Astrocyte (in vitro differentiated cells and primary cell): ENCODE data around the gene WFDC6. TPM values are rescaled to one million over a fixed set of nuclear protein-coding genes. Genes with fewer than 3 reads are reported as not detected.

ENCODE experiments used
- DNase-seq: peaks from one replicate; pipeline ENCODE4 v3.0.0-alpha.2; 2010; ENCODE audit warnings: low read depth
- FAIRE-seq: peaks from 2 replicates; lab custom pipeline; 2011; peaks lifted over from hg19 to GRCh38; lab: Jason Lieb, UNC
- H2AFZ ChIP-seq: 2 replicates; pipeline ENCODE4 v1.6.0; 2012; ENCODE audit warnings: low read depth, low read length, inconsistent platforms
- H3K27ac ChIP-seq: 2 replicates; pipeline ENCODE4 v1.5.1; 2011; ENCODE audit warnings: low read depth, low read length, inconsistent platforms
- H3K27me3 ChIP-seq: 2 replicates; pipeline ENCODE4 v1.6.0; 2011; ENCODE audit warnings: low read length, inconsistent platforms; ENCODE audit not compliant: insufficient read depth
- H3K36me3 ChIP-seq: 2 replicates; pipeline ENCODE4 v1.5.1; 2011; ENCODE audit warnings: low read length, inconsistent platforms; ENCODE audit not compliant: insufficient read depth
- H3K4me1 ChIP-seq: 2 replicates; pipeline ENCODE4 v1.5.1; 2011; ENCODE audit warnings: low read length, inconsistent platforms; ENCODE audit not compliant: insufficient read depth
- H3K4me2 ChIP-seq: 2 replicates; pipeline ENCODE4 v1.6.0; 2012; ENCODE audit warnings: low read length, inconsistent platforms
- H3K4me3 ChIP-seq: 2 replicates; pipeline ENCODE4 v1.5.1; 2011; ENCODE audit warnings: low read depth, mild to moderate bottlenecking, low read length, inconsistent platforms; ENCODE audit not compliant: insufficient read depth
- H3K79me2 ChIP-seq: 2 replicates; pipeline ENCODE4 v1.6.0; 2012; ENCODE audit warnings: mild to moderate bottlenecking, low read length, inconsistent platforms; ENCODE audit not compliant: insufficient read depth
- H3K9ac ChIP-seq: 2 replicates; pipeline ENCODE4 v1.6.0; 2012; ENCODE audit warnings: mild to moderate bottlenecking, low read length, inconsistent platforms
- H3K9me3 ChIP-seq: 2 replicates; pipeline ENCODE4 v1.5.1; 2012; ENCODE audit warnings: low read depth, mild to moderate bottlenecking, low read length, inconsistent platforms; ENCODE audit not compliant: insufficient read depth
- H4K20me1 ChIP-seq: 2 replicates; pipeline ENCODE4 v1.6.0; 2012; ENCODE audit warnings: low read length, inconsistent platforms; ENCODE audit not compliant: insufficient read depth
- H3K27ac Mint-ChIP-seq: one replicate; pipeline ENCODE4 v1.8.0; 2021; ENCODE audit warnings: mild to moderate bottlenecking, mixed read lengths; ENCODE audit not compliant: unreplicated experiment
- H3K27me3 Mint-ChIP-seq: one replicate; pipeline ENCODE4 v1.8.0; 2021; ENCODE audit warnings: low read depth, mixed read lengths; ENCODE audit not compliant: unreplicated experiment
- H3K36me3 Mint-ChIP-seq: one replicate; pipeline ENCODE4 v1.8.0; 2021; ENCODE audit warnings: low read depth, mixed read lengths; ENCODE audit not compliant: unreplicated experiment
- H3K4me1 Mint-ChIP-seq: one replicate; pipeline ENCODE4 v1.8.0; 2021; ENCODE audit warnings: low read depth, mixed read lengths; ENCODE audit not compliant: unreplicated experiment
- H3K4me3 Mint-ChIP-seq: one replicate; pipeline ENCODE4 v1.8.0; 2021; ENCODE audit warnings: mild to moderate bottlenecking, moderate library complexity, mixed read lengths; ENCODE audit not compliant: unreplicated experiment
- H3K9me3 Mint-ChIP-seq: one replicate; pipeline ENCODE4 v1.8.0; 2021; ENCODE audit warnings: mild to moderate bottlenecking, mixed read lengths; ENCODE audit not compliant: unreplicated experiment
- CTCF ChIP-seq: IDR thresholded peaks from 2 replicates; pipeline ENCODE4 v1.5.1; 2011; ENCODE audit warnings: low read depth, mild to moderate bottlenecking, inconsistent platforms, low read length, moderate library complexity; ENCODE audit not compliant: insufficient read depth
- EZH2 ChIP-seq: IDR thresholded peaks from 2 replicates; pipeline ENCODE4 v1.6.1; 2012; ENCODE audit warnings: mild to moderate bottlenecking, low read length, inconsistent platforms; ENCODE audit not compliant: insufficient read depth
- total RNA-seq: library from RNA; stranded (reverse); gene quantifications from 2 replicates; pipeline ENCODE4 v1.2.1, GENCODE V29; 2021

Gene WFDC6
- total RNA-seq, 1 donor from 2014 or later, result not detected

- Histone ChIP-seq H3K9ac (no peak within 1 kb of the TSS), H3K27ac (no peak within 1 kb of the TSS), H3K36me3 (no peaks in the 10 kb centered on the region), H3K27me3 (peaks cover 8% of the 10 kb centered on the region), H3K79me2 (no peaks in the 10 kb centered on the region), H3K4me3 (no peak within 1 kb of the TSS), H3K4me2 (no peak within 1 kb of the TSS), H4K20me1 (no peaks in the 10 kb centered on the region), H2AFZ (no peak within 1 kb of the TSS), H3K4me1 (no peaks in the 10 kb centered on the region), H3K9me3 (no peaks in the 10 kb centered on the region)
- peaks cover 3% of the 10 kb centered on the region for H3K9me3 Mint-ChIP-seq
- no peaks in the 10 kb centered on the region for H3K4me1 Mint-ChIP-seq
- peaks cover 17% of the 10 kb centered on the region for H3K27me3 Mint-ChIP-seq
- H3K36me3 Mint-ChIP-seq, result no peaks in the 10 kb centered on the region
- H3K27ac Mint-ChIP-seq, result no peak within 1 kb of the TSS
- FAIRE-seq (no peak), DNase-seq (no peak)
- no peak within 1 kb of the TSS for H3K4me3 Mint-ChIP-seq
- TF ChIP-seq EZH2 (no peak), CTCF (no peak)
Observed at GRCh38 chr20:45547206-45547770, 8.0 kb upstream of the WFDC6 start, which contains the start of gene EPPIN. TSS of gene EPPIN (minus strand) at chr20:45547401. CDS start at chr20:45547357, 44 bp downstream.

- Histone ChIP-seq H3K4me1 (no peaks in the 10 kb centered on the region), H3K4me3 (no peak overlapping the region), H3K27ac (no peak overlapping the region), H3K4me2 (no peak overlapping the region), H3K79me2 (no peaks in the 10 kb centered on the region), H3K9me3 (no peaks in the 10 kb centered on the region), H4K20me1 (no peaks in the 10 kb centered on the region), H3K27me3 (peaks cover 9% of the 10 kb centered on the region), H3K9ac (no peak overlapping the region), H3K36me3 (no peaks in the 10 kb centered on the region), H2AFZ (no peak overlapping the region)
- TF ChIP-seq CTCF (peak; percentile 43), EZH2 (no peak)
- Mint-ChIP-seq H3K27ac (no peak overlapping the region), H3K4me1 (no peaks in the 10 kb centered on the region), H3K36me3 (no peaks in the 10 kb centered on the region), H3K9me3 (peaks cover 5% of the 10 kb centered on the region), H3K27me3 (peaks cover 17% of the 10 kb centered on the region), H3K4me3 (no peak overlapping the region)
- DNase-seq, result peak; percentile 2
- FAIRE-seq, result no peak
Observed at GRCh38 chr20:45545754-45546453, 6.6 kb upstream of the WFDC6 start.

- Histone ChIP-seq H3K36me3 (no peaks in the 10 kb centered on the region), H3K9ac (no peak overlapping the region), H3K4me3 (no peak overlapping the region), H3K4me1 (no peaks in the 10 kb centered on the region), H3K9me3 (no peaks in the 10 kb centered on the region), H2AFZ (no peak overlapping the region), H3K4me2 (no peak overlapping the region), H3K79me2 (no peaks in the 10 kb centered on the region), H3K27ac (no peak overlapping the region), H4K20me1 (no peaks in the 10 kb centered on the region), H3K27me3 (peaks cover 10% of the 10 kb centered on the region)
- Mint-ChIP-seq H3K27me3 (peaks cover 20% of the 10 kb centered on the region), H3K4me1 (no peaks in the 10 kb centered on the region), H3K9me3 (peaks cover 5% of the 10 kb centered on the region), H3K4me3 (no peak overlapping the region), H3K27ac (no peak overlapping the region), H3K36me3 (no peaks in the 10 kb centered on the region)
- FAIRE-seq (no peak), DNase-seq (no peak)
- no peak for TF ChIP-seq CTCF
- TF ChIP-seq EZH2, result no peak
Observed at GRCh38 chr20:45545351-45545750, 6.1 kb upstream of the WFDC6 start.
